Thyroid gland (tissue), 4 donors: Measurements from ENCODE around the gene RTN1. TPM values are rescaled to one million over a fixed set of nuclear protein-coding genes. Genes with fewer than 3 reads are reported as not detected.
"Not testable (repeated sequence)": the region's sequence is repeated elsewhere in the genome, so short reads cannot be mapped to it uniquely, and the experiment has no call there.

Experiments
- DNase-seq, 2 donors: peaks; one replicate each; pipeline ENCODE4 v3.0.0-alpha.2; 2019
- H3K27ac ChIP-seq, 3 donors: fragments of 200-600 bp; sonication (generic); 1 replicate in 2 of 3; 2 replicates in 1 of 3; pipeline ENCODE4 v1.5.1; 2016 to 2019; ENCODE audit warnings: mild to moderate bottlenecking in 1 of 3, moderate library complexity in 1 of 3
- H3K27me3 ChIP-seq: fragments of 200-600 bp; sonication (generic); one replicate; pipeline ENCODE4 v1.5.1; 2019
- H3K36me3 ChIP-seq, 2 donors: fragments of 200-600 bp; sonication (generic); one replicate each; pipeline ENCODE4 v1.5.1; 2016 to 2019
- H3K4me1 ChIP-seq, 2 donors: fragments of 200-600 bp; sonication (generic); one replicate each; pipeline ENCODE4 v1.5.1; 2017 to 2019
- H3K4me3 ChIP-seq, 3 donors: fragments of 200-600 bp; sonication (generic); replicated peaks in 1 of 3; 1 replicate in 2 of 3; 2 replicates in 1 of 3; pipeline ENCODE4 v1.5.1; 2016; ENCODE audit warnings: mild to moderate bottlenecking in 1 of 3
- H3K9me3 ChIP-seq: fragments of 200-600 bp; sonication (generic); one replicate; pipeline ENCODE4 v1.5.1; 2017
- CTCF ChIP-seq, 6 experiments: fragments of 200-600 bp in 3 of 6; fragments of 450-650 bp in 3 of 6; sonication (generic) in 3 of 6; IDR thresholded peaks; one replicate each; pipeline ENCODE4 v1.5.1; 2016 to 2019; ENCODE audit warnings: antibody characterized with exemption in 6 of 6, mild to moderate bottlenecking in 2 of 6, inconsistent platforms in 1 of 6, moderate library complexity in 1 of 6
- POLR2A ChIP-seq, 2 donors: fragments of 450-650 bp; IDR thresholded peaks; one replicate each; pipeline ENCODE4 v1.6.1; 2017; ENCODE audit warnings: antibody characterized with exemption in 2 of 2, mild to moderate bottlenecking in 2 of 2, moderate library complexity in 1 of 2
- WGBS, 2 donors: methylation state at CpG; one replicate each; pipeline ENCODE4 v1.1.5; 2017; 5-methylcytosine and 5-hydroxymethylcytosine counted together
- intact Hi-C: fragments of 100-400 bp; cut with DNase I; formaldehyde crosslinking; loops from one replicate; pipeline ENCODE4 v1.15.1; 2023
- total RNA-seq, 4 donors: library from RNA; depleted of rRNA; stranded (reverse); fragments of >200 nt; gene quantifications; one replicate each; pipeline ENCODE4 v1.2.3, GENCODE V29; 2016

Gene RTN1
- total RNA-seq, 4 donors from 2014 or later, result 3.8 to 20.8 (median 9.6) TPM

- no peaks in the 10 kb centered on the region for H3K36me3 ChIP-seq
- intact Hi-C loops, result no loop called here
- 90 to 91% methylated on average over 1 of the region's 1 CpG for WGBS, 2 donors
- no peaks in the 10 kb centered on the region for H3K27me3 ChIP-seq
- no peak for DNase-seq
- H3K4me1 ChIP-seq, result peaks cover 12 to 35% of the 10 kb centered on the region in 2 donors
- no peaks in the 10 kb centered on the region for H3K9me3 ChIP-seq
- TF ChIP-seq POLR2A (IDR thresholded peaks at IDR 0.05), result no peak
- no peak for TF ChIP-seq CTCF (IDR thresholded peaks at IDR 0.05)
- H3K27ac ChIP-seq, result no peak overlapping the region
- no peak overlapping the region for H3K4me3 ChIP-seq
Observed at GRCh38 chr14:59675394-59675793, 195.2 kb downstream of the RTN1 start.

- Histone ChIP-seq H3K4me3 (no peak overlapping the region), H3K9me3 (no peaks in the 10 kb centered on the region), H3K27me3 (no peaks in the 10 kb centered on the region), H3K4me1 (no peaks in the 10 kb centered on the region), H3K27ac (no peak overlapping the region), H3K36me3 (no peaks in the 10 kb centered on the region)
- TF ChIP-seq CTCF (IDR thresholded peaks at IDR 0.05), result no peak
- no peak for TF ChIP-seq POLR2A (IDR thresholded peaks at IDR 0.05)
- 79 to 82% methylated on average over 2 of the region's 2 CpGs for WGBS, 2 donors
- DNase-seq, result no peak
- intact Hi-C loops, result no loop called here
Observed at GRCh38 chr14:59664741-59665140, 205.8 kb downstream of the RTN1 start.

GRCh38 chr14:59657769-59658168 is 212.8 kb downstream of the RTN1 start:
- no peak for DNase-seq
- no peak for TF ChIP-seq POLR2A (IDR thresholded peaks at IDR 0.05)
- no peak for TF ChIP-seq CTCF (IDR thresholded peaks at IDR 0.05)
- Histone ChIP-seq H3K4me1 (no peaks in the 10 kb centered on the region), H3K4me3 (no peak overlapping the region), H3K36me3 (no peaks in the 10 kb centered on the region), H3K9me3 (no peaks in the 10 kb centered on the region), H3K27ac (no peak overlapping the region), H3K27me3 (no peaks in the 10 kb centered on the region)
- WGBS, 2 donors, result 76 to 80% methylated on average over 1 to 7 of the region's 7 CpGs
- intact Hi-C loops, result no loop called here

- TF ChIP-seq CTCF (IDR thresholded peaks at IDR 0.05) (no peak), POLR2A (IDR thresholded peaks at IDR 0.05) (no peak)
- Histone ChIP-seq H3K36me3 (no peaks in the 10 kb centered on the region), H3K4me1 (no peaks in the 10 kb centered on the region), H3K9me3 (no peaks in the 10 kb centered on the region), H3K27ac (no peak overlapping the region), H3K27me3 (no peaks in the 10 kb centered on the region), H3K4me3 (no peak overlapping the region)
- 74 to 75% methylated on average over 2 of the region's 2 CpGs for WGBS, 2 donors
- intact Hi-C loops, result no loop called here
- DNase-seq, result no peak
Observed at GRCh38 chr14:59656473-59656872, 214.1 kb downstream of the RTN1 start.

- 81% methylated on average over 10 of the region's 10 CpGs for WGBS, 2 donors
- H3K4me3 ChIP-seq, intact Hi-C loops: not testable (repeated sequence)
Observed at GRCh38 chr14:59654131-59654530, 216.4 kb downstream of the RTN1 start.

GRCh38 chr14:59646832-59647231 is 223.7 kb downstream of the RTN1 start:
- H3K4me1 ChIP-seq, H3K9me3 ChIP-seq, H3K27ac ChIP-seq, H3K4me3 ChIP-seq, DNase-seq, H3K27me3 ChIP-seq, H3K36me3 ChIP-seq, intact Hi-C loops: not testable (repeated sequence)
- 90 to 98% methylated on average over 1 of the region's 1 CpG for WGBS, 2 donors

More at GRCh38 chr14:59654131-59654530, 216.4 kb downstream of the RTN1 start:
- H3K27ac ChIP-seq, H3K27me3 ChIP-seq, H3K9me3 ChIP-seq, H3K36me3 ChIP-seq, H3K4me1 ChIP-seq: not testable (repeated sequence)
- peak in 1 of 2 donors; percentile 7 for DNase-seq
